Measurements from ENCODE around the gene ASB9. TPM values are rescaled to one million over a fixed set of nuclear protein-coding genes. Genes with fewer than 3 reads are reported as not detected.

Gene ASB9, protein sequence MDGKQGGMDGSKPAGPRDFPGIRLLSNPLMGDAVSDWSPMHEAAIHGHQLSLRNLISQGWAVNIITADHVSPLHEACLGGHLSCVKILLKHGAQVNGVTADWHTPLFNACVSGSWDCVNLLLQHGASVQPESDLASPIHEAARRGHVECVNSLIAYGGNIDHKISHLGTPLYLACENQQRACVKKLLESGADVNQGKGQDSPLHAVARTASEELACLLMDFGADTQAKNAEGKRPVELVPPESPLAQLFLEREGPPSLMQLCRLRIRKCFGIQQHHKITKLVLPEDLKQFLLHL
- total RNA-seq: not detected in 2 replicates

DNA sequence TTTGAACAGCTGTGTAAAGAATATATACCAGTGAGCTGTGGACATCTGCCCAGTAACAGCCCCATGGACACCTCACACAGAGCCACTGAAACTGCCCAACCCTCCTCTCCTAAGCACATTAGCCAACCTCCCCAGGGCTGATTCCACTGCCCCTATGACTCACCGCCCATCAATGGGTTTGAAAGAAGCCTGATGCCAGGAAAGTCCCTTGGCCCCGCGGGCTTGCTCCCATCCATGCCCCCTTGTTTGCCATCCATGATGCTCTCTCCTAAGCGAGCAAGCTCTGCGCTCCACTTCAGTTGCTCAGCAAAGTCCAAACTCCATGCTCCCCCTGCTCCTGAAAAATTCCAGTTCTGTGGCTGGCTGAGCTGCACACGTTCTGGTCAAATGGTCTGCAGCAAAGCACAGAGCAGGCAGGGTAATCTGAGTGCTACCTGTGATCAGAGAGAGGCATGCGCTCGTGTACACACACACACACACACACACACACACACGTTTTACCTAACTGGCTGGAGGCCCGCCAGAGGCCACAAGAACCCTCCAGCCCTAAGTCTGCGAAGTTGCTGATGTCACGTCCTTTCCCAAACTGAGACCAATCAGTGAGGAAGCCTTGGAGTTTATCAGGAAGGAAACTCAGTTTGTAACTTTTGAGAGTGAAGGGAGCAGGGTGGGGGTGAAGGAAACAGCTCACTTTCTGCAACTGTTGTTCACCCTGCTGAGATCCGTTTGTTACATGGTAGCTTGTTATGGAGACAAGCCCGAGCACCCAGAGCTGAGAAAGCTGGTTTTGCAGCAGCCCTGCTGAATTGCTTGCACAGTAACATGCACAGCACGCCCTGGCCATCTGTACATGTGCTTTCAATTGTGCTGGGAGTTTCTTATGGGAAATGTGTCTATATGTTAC lies at the start of gene ASB9:
Gene ASB9, minus strand, starts transcription at position 466 of the 904 bp plus-strand sequence. Its CDS starts 209 bp downstream, at position 257.
- DNase-seq (ENCODE audit: low read depth) (peak; percentile 84), FAIRE-seq (peak; percentile 86)
- no peaks in the 10 kb centered on the region for H3K27me3 ChIP-seq (ENCODE audit: control insufficient read depth, insufficient read depth, low read length)
- no peak within 1 kb of the TSS for H3K4me3 ChIP-seq (ENCODE audit: low read depth, low read length)
- TF ChIP-seq, protein P1, sequence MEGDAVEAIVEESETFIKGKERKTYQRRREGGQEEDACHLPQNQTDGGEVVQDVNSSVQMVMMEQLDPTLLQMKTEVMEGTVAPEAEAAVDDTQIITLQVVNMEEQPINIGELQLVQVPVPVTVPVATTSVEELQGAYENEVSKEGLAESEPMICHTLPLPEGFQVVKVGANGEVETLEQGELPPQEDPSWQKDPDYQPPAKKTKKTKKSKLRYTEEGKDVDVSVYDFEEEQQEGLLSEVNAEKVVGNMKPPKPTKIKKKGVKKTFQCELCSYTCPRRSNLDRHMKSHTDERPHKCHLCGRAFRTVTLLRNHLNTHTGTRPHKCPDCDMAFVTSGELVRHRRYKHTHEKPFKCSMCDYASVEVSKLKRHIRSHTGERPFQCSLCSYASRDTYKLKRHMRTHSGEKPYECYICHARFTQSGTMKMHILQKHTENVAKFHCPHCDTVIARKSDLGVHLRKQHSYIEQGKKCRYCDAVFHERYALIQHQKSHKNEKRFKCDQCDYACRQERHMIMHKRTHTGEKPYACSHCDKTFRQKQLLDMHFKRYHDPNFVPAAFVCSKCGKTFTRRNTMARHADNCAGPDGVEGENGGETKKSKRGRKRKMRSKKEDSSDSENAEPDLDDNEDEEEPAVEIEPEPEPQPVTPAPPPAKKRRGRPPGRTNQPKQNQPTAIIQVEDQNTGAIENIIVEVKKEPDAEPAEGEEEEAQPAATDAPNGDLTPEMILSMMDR (IDR thresholded peaks at IDR 0.05; ENCODE audit: insufficient read depth, low read length, severe bottlenecking): no peak
- H3K36me3 ChIP-seq (ENCODE audit: control insufficient read depth, insufficient read depth, low read length): no peaks in the 10 kb centered on the region

DNA sequence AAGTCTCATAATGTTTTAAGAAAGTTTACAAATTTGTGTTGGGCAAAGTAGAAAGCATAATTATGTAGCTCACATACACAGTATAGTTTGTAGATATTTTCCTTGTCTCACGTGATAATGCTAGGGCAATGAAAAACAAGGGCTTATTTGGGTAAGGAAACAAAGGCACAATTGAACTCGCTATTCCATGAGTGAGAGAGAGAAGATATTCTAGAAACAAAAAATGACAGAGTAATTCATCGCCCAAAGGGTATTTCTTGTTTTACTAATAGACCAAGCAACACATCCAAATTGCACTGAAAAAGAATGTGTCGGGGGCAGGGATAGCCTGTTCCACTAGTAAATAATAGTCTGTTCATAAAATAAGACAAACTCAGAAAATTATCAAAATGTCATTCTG lies 49.2 kb upstream of the ASB9 start:
- DNase-seq (ENCODE audit: low read depth): no peak
- Histone ChIP-seq H3K36me3 (ENCODE audit: control insufficient read depth, insufficient read depth, low read length) (no peaks in the 10 kb centered on the region), H3K27me3 (ENCODE audit: control insufficient read depth, insufficient read depth, low read length) (no peaks in the 10 kb centered on the region), H3K4me3 (ENCODE audit: low read depth, low read length) (no peak overlapping the region)
- no peak for FAIRE-seq
- TF ChIP-seq, protein P1 (IDR thresholded peaks at IDR 0.05; ENCODE audit: insufficient read depth, low read length, severe bottlenecking): no peak

DNA sequence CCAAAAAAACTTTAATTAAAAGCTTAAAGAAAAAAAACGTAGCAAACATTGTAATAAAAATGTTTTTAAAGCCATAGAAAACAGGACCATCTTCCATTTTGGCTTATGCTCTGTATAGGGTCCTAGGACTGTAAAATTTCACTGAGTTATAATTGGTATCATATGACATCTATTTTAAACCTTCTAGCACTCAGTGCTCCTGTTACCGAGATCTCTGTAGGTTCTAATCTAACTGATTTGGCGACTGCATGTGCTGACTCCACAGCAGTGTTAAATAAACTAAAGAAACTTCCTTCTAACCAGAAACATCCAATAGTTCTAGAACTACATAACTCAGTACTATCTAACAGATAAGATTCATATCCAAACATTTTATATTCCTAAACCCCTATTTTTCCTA lies 45.6 kb upstream of the ASB9 start, which contains the start of gene ASB11:
Gene ASB11, minus strand, starts transcription at position 132 of the 400 bp plus-strand sequence. Its CDS starts 35 bp downstream, at position 97.
- no peak within 1 kb of the TSS for H3K4me3 ChIP-seq (ENCODE audit: low read depth, low read length)
- H3K36me3 ChIP-seq (ENCODE audit: control insufficient read depth, insufficient read depth, low read length): no peaks in the 10 kb centered on the region
- H3K27me3 ChIP-seq (ENCODE audit: control insufficient read depth, insufficient read depth, low read length): no peaks in the 10 kb centered on the region
- TF ChIP-seq, protein P1 (IDR thresholded peaks at IDR 0.05; ENCODE audit: insufficient read depth, low read length, severe bottlenecking): no peak
- FAIRE-seq: no peak
- no peak for DNase-seq (ENCODE audit: low read depth)

DNA sequence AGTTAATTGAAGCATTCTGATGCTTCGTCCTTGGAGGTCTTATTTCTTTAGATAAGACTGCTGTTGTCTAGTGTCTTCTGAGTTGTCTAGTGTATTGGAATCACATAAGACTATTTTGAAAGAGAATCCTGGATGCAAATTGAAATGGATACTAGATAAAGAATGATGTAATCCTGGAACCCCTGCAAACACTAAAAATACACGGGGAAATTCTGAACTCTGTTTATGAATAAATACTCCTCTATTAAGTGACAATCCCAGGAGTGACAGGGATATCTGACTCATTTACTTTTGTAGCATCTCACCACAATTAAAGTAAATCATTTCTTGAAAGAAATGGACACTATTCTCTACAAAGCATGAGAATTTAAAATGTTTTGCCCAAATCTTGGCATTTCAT lies 44.6 kb upstream of the ASB9 start:
- TF ChIP-seq, protein P1 (IDR thresholded peaks at IDR 0.05; ENCODE audit: insufficient read depth, low read length, severe bottlenecking): no peak
- DNase-seq (ENCODE audit: low read depth) (no peak), FAIRE-seq (no peak)
- no peaks in the 10 kb centered on the region for H3K36me3 ChIP-seq (ENCODE audit: control insufficient read depth, insufficient read depth, low read length)
- no peaks in the 10 kb centered on the region for H3K27me3 ChIP-seq (ENCODE audit: control insufficient read depth, insufficient read depth, low read length)
- no peak overlapping the region for H3K4me3 ChIP-seq (ENCODE audit: low read depth, low read length)

DNA sequence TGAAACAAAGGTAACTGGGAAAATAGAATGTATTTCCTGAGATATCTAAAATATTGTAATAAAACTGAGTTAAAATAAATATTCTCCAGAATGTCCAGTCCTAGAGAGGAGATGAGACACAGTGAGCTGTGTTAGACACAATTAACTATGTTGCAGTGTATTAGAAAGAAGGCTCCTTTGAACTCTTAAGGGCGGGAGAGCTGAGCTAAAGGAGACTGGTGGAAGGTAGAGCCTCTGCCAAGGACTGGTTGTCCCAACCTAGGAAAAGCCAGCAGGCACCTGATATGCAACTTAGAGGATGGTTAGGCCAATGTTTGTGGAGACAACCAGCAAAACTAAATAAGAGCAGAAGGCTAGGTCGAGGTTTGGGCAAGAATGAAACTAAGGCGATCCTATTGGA lies 41.2 kb upstream of the ASB9 start:
- TF ChIP-seq, protein P1 (IDR thresholded peaks at IDR 0.05; ENCODE audit: insufficient read depth, low read length, severe bottlenecking): no peak
- no peaks in the 10 kb centered on the region for H3K36me3 ChIP-seq (ENCODE audit: control insufficient read depth, insufficient read depth, low read length)
- DNase-seq (ENCODE audit: low read depth) (no peak), FAIRE-seq (no peak)
- no peaks in the 10 kb centered on the region for H3K27me3 ChIP-seq (ENCODE audit: control insufficient read depth, insufficient read depth, low read length)
- no peak overlapping the region for H3K4me3 ChIP-seq (ENCODE audit: low read depth, low read length)

Data from bronchial epithelial cell (primary cell).